ENCODE results near the gene SPATA21. TPM values are rescaled to one million over a fixed set of nuclear protein-coding genes. Genes with fewer than 3 reads are reported as not detected.
"Not testable (repeated sequence)": the region's sequence is repeated elsewhere in the genome, so short reads cannot be mapped to it uniquely, and the experiment has no call there.

The SPATA21 gene
- total RNA-seq, 1 donor from 2014 or later: not detected

GRCh38 chr1:16478091-16478490, 40.9 kb upstream of the SPATA21 start:
- H3K4me1 Mint-ChIP-seq (ENCODE audit: unreplicated experiment): no peaks in the 10 kb centered on the region
- no peak overlapping the region for H3K4me3 Mint-ChIP-seq (ENCODE audit: unreplicated experiment)
- H3K27ac Mint-ChIP-seq (ENCODE audit: unreplicated experiment): no peak overlapping the region
- H3K27me3 Mint-ChIP-seq (ENCODE audit: unreplicated experiment): peaks cover 1% of the 10 kb centered on the region
- DNase-seq (ENCODE audit: low spot score): no peak
- TF ChIP-seq CTCF (IDR thresholded peaks at IDR 0.05; ENCODE audit: unreplicated experiment): no peak
- peaks cover 24% of the 10 kb centered on the region for H3K36me3 Mint-ChIP-seq (ENCODE audit: low read depth, unreplicated experiment)
- H3K9me3 Mint-ChIP-seq (ENCODE audit: unreplicated experiment): no peaks in the 10 kb centered on the region

- H3K4me1 Mint-ChIP-seq (ENCODE audit: unreplicated experiment); H3K27ac Mint-ChIP-seq (ENCODE audit: unreplicated experiment); H3K27me3 Mint-ChIP-seq (ENCODE audit: unreplicated experiment); DNase-seq (ENCODE audit: low spot score); H3K4me3 Mint-ChIP-seq (ENCODE audit: unreplicated experiment); H3K9me3 Mint-ChIP-seq (ENCODE audit: unreplicated experiment): not testable (repeated sequence)
- H3K36me3 Mint-ChIP-seq (ENCODE audit: low read depth, unreplicated experiment): peaks cover 21% of the 10 kb centered on the region
Measured at GRCh38 chr1:16475771-16476770, 38.8 kb upstream of the SPATA21 start.

GRCh38 chr1:16474891-16475290, 37.7 kb upstream of the SPATA21 start:
- H3K9me3 Mint-ChIP-seq (ENCODE audit: unreplicated experiment); H3K4me3 Mint-ChIP-seq (ENCODE audit: unreplicated experiment); DNase-seq (ENCODE audit: low spot score); H3K27ac Mint-ChIP-seq (ENCODE audit: unreplicated experiment); H3K27me3 Mint-ChIP-seq (ENCODE audit: unreplicated experiment); H3K4me1 Mint-ChIP-seq (ENCODE audit: unreplicated experiment): not testable (repeated sequence)
- H3K36me3 Mint-ChIP-seq (ENCODE audit: low read depth, unreplicated experiment): peaks cover 18% of the 10 kb centered on the region

- no peak overlapping the region for H3K27ac Mint-ChIP-seq (ENCODE audit: unreplicated experiment)
- no peak for DNase-seq (ENCODE audit: low spot score)
- H3K4me1 Mint-ChIP-seq (ENCODE audit: unreplicated experiment): no peaks in the 10 kb centered on the region
- H3K27me3 Mint-ChIP-seq (ENCODE audit: unreplicated experiment): peaks cover 1% of the 10 kb centered on the region
- no peak overlapping the region for H3K4me3 Mint-ChIP-seq (ENCODE audit: unreplicated experiment)
- no peak for TF ChIP-seq CTCF (IDR thresholded peaks at IDR 0.05; ENCODE audit: unreplicated experiment)
- H3K36me3 Mint-ChIP-seq (ENCODE audit: low read depth, unreplicated experiment): peaks cover 22% of the 10 kb centered on the region
- H3K9me3 Mint-ChIP-seq (ENCODE audit: unreplicated experiment): no peaks in the 10 kb centered on the region
Measured at GRCh38 chr1:16474166-16474800, 37.1 kb upstream of the SPATA21 start.

- TF ChIP-seq CTCF (IDR thresholded peaks at IDR 0.05; ENCODE audit: unreplicated experiment): no peak
- no peak overlapping the region for H3K27ac Mint-ChIP-seq (ENCODE audit: unreplicated experiment)
- H3K4me1 Mint-ChIP-seq (ENCODE audit: unreplicated experiment): no peaks in the 10 kb centered on the region
- no peak overlapping the region for H3K4me3 Mint-ChIP-seq (ENCODE audit: unreplicated experiment)
- peaks cover 36% of the 10 kb centered on the region for H3K36me3 Mint-ChIP-seq (ENCODE audit: low read depth, unreplicated experiment)
- peaks cover 1% of the 10 kb centered on the region for H3K27me3 Mint-ChIP-seq (ENCODE audit: unreplicated experiment)
- H3K9me3 Mint-ChIP-seq (ENCODE audit: unreplicated experiment): no peaks in the 10 kb centered on the region
- DNase-seq (ENCODE audit: low spot score): no peak
Measured at GRCh38 chr1:16468558-16468957, 31.3 kb upstream of the SPATA21 start.

Measured in endothelial cell (in vitro differentiated cells).